IPS-20b (cell line): ENCODE data around the gene RBBP8.

ENCODE experiments used
- H3K27ac ChIP-seq: one replicate; pipeline ENCODE4 v1.5.1; 2013; ENCODE audit warnings: low read length
- H3K27me3 ChIP-seq: 2 replicates; pipeline ENCODE4 v1.6.1; 2013; ENCODE audit warnings: mild to moderate bottlenecking, low read length, inconsistent platforms; ENCODE audit not compliant: insufficient read depth
- H3K36me3 ChIP-seq: 2 replicates; pipeline ENCODE4 v1.6.1; 2013; ENCODE audit warnings: low read depth, mild to moderate bottlenecking, inconsistent platforms, low read length, moderate library complexity; ENCODE audit not compliant: insufficient read depth
- H3K4me1 ChIP-seq: 2 replicates; pipeline ENCODE4 v1.6.1; 2013; ENCODE audit warnings: mild to moderate bottlenecking, control low read depth, inconsistent platforms, low read length, moderate library complexity; ENCODE audit not compliant: insufficient read depth
- H3K4me3 ChIP-seq: 2 replicates; pipeline ENCODE4 v1.5.1; 2013; ENCODE audit warnings: mild to moderate bottlenecking, low read length, inconsistent platforms
- H3K9ac ChIP-seq: 2 replicates; pipeline ENCODE4 v1.6.1; 2013; ENCODE audit warnings: low read depth, mild to moderate bottlenecking, inconsistent platforms, low read length, moderate library complexity
- H3K9me3 ChIP-seq: 2 replicates; pipeline ENCODE4 v1.6.1; 2013; ENCODE audit warnings: mild to moderate bottlenecking, low read depth, low read length, inconsistent platforms; ENCODE audit not compliant: insufficient read depth

The RBBP8 gene

DNA sequence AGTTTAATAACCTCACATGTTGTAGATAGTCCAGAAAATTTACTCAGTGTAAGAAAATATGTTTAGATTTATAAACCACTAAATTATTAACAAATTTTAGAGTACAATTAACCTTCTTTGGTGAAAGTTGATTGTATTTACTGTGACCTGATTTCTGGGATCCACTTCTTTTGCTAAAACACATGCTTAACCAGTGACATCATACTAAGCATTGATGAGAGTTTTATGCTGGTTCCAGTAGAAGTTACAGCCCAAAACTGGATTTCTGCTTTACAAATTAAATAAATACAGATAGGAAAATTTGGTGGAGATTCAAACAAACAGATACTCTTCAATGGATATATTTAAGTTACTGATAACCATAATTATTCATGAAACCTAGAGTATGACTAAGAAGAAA is 40.9 kb downstream of the RBBP8 start:
- Histone ChIP-seq H3K4me1 (no peaks in the 10 kb centered on the region), H3K9ac (no peak overlapping the region), H3K4me3 (no peak overlapping the region), H3K36me3 (peaks cover 66% of the 10 kb centered on the region), H3K27me3 (no peaks in the 10 kb centered on the region), H3K9me3 (no peaks in the 10 kb centered on the region), H3K27ac (no peak overlapping the region)

- Histone ChIP-seq H3K27me3 (no peaks in the 10 kb centered on the region), H3K9ac (no peak overlapping the region), H3K36me3 (peaks cover 67% of the 10 kb centered on the region), H3K27ac (no peak overlapping the region), H3K4me1 (no peaks in the 10 kb centered on the region), H3K4me3 (no peak overlapping the region), H3K9me3 (no peaks in the 10 kb centered on the region)
Observed at GRCh38 chr18:22974707-22975106, 41.6 kb downstream of the RBBP8 start.

DNA sequence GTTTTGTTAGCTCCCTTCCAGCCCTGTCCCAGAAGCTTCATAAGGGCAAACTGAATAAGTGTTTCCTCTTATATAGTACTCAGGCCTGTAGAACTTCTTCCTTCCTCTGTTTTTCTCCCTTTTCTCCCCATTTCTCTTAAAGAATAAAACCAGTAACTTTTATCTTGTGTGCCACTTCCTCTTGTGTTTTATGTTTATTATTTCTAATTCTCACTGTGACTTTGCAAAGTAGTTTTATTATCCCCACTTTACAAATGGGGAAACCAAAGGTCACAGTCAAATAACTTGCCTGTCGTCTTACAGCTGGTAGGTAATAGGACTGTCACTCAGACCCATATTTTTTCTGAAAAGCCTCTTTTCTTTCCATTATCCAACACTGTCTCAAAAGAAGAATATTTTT is 42.4 kb downstream of the RBBP8 start:
- H3K27ac ChIP-seq = no peak overlapping the region
- no peaks in the 10 kb centered on the region for H3K27me3 ChIP-seq
- no peaks in the 10 kb centered on the region for H3K9me3 ChIP-seq
- no peak overlapping the region for H3K9ac ChIP-seq
- H3K36me3 ChIP-seq = peaks cover 61% of the 10 kb centered on the region
- no peaks in the 10 kb centered on the region for H3K4me1 ChIP-seq
- no peak overlapping the region for H3K4me3 ChIP-seq

GRCh38 chr18:22977847-22978701 is 44.9 kb downstream of the RBBP8 start:
- Histone ChIP-seq H3K4me1 (no peaks in the 10 kb centered on the region), H3K4me3 (no peak overlapping the region), H3K27me3 (no peaks in the 10 kb centered on the region), H3K9me3 (no peaks in the 10 kb centered on the region), H3K36me3 (peaks cover 67% of the 10 kb centered on the region), H3K27ac (no peak overlapping the region), H3K9ac (no peak overlapping the region)

- Histone ChIP-seq H3K27ac (no peak overlapping the region), H3K9me3 (no peaks in the 10 kb centered on the region), H3K4me3 (no peak overlapping the region), H3K9ac (no peak overlapping the region), H3K27me3 (no peaks in the 10 kb centered on the region), H3K4me1 (no peaks in the 10 kb centered on the region), H3K36me3 (peaks cover 62% of the 10 kb centered on the region)
Observed at GRCh38 chr18:22980394-22980793, 47.3 kb downstream of the RBBP8 start.

GRCh38 chr18:22981274-22982133 is 48.4 kb downstream of the RBBP8 start:
- Histone ChIP-seq H3K27me3 (no peaks in the 10 kb centered on the region), H3K9ac (no peak overlapping the region), H3K9me3 (no peaks in the 10 kb centered on the region), H3K4me1 (no peaks in the 10 kb centered on the region), H3K27ac (no peak overlapping the region), H3K36me3 (peaks cover 62% of the 10 kb centered on the region), H3K4me3 (no peak overlapping the region)

GRCh38 chr18:22983175-22983574 is 50.0 kb downstream of the RBBP8 start:
- Histone ChIP-seq H3K36me3 (peaks cover 69% of the 10 kb centered on the region), H3K4me3 (no peak overlapping the region), H3K27me3 (no peaks in the 10 kb centered on the region), H3K27ac (no peak overlapping the region), H3K9ac (no peak overlapping the region), H3K4me1 (no peaks in the 10 kb centered on the region), H3K9me3 (no peaks in the 10 kb centered on the region)

- Histone ChIP-seq H3K4me1 (no peaks in the 10 kb centered on the region), H3K27me3 (no peaks in the 10 kb centered on the region), H3K4me3 (no peak overlapping the region), H3K36me3 (peaks cover 79% of the 10 kb centered on the region), H3K27ac (no peak overlapping the region), H3K9me3 (no peaks in the 10 kb centered on the region), H3K9ac (no peak overlapping the region)
Observed at GRCh38 chr18:22985250-22985649, 52.1 kb downstream of the RBBP8 start.

DNA sequence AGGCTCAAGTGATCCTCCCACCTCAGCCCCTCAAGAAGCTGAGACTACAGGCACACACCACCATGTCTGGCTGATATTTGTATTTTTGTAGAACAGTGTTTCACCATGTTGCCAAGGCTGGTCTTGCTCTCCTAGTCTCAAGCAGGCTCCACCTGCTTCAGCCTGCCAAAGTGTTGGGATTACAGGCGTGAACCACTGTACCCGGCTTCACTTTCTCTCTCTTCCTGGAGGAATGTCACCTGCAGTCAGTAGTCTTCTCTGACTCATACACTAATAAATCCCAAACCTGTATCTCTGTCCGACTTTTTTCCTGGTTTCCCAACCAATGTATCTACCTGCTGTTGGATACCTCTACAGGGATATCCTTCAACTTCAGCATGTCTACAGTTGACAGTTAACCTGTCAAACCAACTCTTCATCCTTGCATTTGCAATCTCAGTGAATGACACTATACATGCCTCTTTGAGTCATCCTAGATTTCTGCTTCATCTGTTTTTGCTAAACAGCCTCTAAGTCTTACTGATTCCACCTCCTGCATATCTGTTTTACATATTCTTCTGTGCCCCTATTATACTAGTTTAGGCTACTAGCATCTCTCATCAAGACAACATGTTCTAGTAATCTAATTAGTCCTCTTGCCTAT is 54.5 kb downstream of the RBBP8 start:
- Histone ChIP-seq H3K9me3 (no peaks in the 10 kb centered on the region), H3K27me3 (no peaks in the 10 kb centered on the region), H3K36me3 (peaks cover 88% of the 10 kb centered on the region), H3K9ac (no peak overlapping the region), H3K4me3 (no peak overlapping the region), H3K27ac (no peak overlapping the region), H3K4me1 (no peaks in the 10 kb centered on the region)

DNA sequence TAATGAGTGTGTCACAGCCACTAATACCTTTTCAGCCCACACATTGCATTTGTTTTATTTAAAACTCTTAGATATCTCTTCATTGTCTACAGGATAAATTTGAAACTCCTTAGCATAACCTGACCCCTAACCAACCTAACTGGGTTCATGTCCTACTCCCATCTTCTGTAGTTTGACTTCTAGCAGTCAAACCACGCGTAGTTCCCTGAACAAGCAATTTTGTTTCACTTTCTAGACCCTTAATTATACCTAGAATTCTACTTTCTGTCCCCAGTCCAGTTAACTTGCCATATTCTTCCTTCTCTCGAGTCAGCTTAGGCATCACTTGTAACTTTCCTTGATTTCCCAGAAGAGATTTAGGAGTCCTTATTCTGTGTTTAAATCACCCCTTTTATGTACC is 55.1 kb downstream of the RBBP8 start:
- H3K27me3 ChIP-seq = no peaks in the 10 kb centered on the region
- no peak overlapping the region for H3K9ac ChIP-seq
- H3K9me3 ChIP-seq = no peaks in the 10 kb centered on the region
- H3K36me3 ChIP-seq = peaks cover 89% of the 10 kb centered on the region
- no peak overlapping the region for H3K4me3 ChIP-seq
- H3K27ac ChIP-seq = no peak overlapping the region
- H3K4me1 ChIP-seq = no peaks in the 10 kb centered on the region

DNA sequence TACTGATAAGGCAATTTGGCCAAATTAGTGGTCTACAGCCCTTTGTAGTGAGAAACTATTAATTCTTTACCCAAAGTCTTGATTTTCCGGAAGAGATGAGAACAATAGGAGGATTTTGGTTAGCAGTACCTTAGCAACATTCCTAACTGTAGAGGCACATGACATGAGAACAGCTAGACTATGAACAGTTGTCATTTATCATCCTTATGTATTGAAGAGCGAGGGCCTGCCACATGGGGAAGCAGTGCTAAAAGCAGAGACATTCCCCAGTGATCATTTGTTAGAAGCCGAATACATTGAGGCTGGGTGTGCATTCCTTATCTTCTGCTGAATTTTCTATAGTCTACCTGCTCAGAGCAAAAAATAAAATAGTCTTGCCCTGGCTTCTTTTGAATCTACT is 65.2 kb downstream of the RBBP8 start:
- Histone ChIP-seq H3K27ac (no peak overlapping the region), H3K36me3 (peaks cover 79% of the 10 kb centered on the region), H3K4me3 (no peak overlapping the region), H3K4me1 (no peaks in the 10 kb centered on the region), H3K9me3 (no peaks in the 10 kb centered on the region), H3K9ac (no peak overlapping the region), H3K27me3 (no peaks in the 10 kb centered on the region)
